Femur (tissue), 1 donor: Measurements from ENCODE around the gene DOCK6.

ENCODE experiments used
- DNase-seq: peaks from one replicate; pipeline ENCODE4 v3.0.0-alpha.2; 2017

Gene DOCK6

DNA sequence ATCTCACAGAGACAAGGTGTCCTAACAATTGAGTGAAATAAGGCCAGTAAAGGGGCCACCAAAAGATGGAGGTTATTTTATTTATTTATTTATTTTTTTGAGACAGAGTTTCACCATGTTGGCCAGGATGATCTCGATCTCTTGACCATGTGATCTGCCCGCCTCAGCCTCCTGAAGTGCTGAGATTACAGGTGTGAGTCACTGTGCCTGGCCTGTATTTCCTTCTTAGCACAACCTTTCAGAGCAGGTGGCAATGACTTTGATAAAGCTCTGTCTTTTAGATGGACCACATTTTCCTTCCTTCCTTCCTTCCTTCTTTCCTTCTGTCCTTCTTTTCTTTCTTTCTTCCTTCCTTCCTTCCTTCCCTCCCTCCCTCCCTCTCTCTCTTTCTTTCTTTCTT is 11.0 kb upstream of the DOCK6 start:
- no peak for DNase-seq

DNA sequence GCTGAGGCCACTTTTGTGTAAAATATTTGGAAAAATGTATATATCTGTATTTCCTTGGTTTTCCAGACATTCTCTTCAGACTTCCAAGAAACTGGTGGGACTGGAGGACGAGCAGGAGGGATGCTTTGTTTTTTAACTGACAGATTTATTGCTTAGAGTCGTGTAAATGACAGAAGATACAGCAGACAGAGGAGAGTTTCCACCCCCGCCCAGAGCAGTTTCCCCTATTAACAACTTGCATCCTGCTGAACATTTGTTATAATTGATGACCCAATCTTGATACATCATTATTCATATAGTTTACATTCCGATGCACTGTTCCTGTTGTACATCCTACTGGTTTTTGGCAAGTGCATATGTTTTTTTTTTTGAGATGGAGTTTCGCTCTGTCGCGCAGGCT is 7.1 kb upstream of the DOCK6 start:
- DNase-seq = no peak

DNA sequence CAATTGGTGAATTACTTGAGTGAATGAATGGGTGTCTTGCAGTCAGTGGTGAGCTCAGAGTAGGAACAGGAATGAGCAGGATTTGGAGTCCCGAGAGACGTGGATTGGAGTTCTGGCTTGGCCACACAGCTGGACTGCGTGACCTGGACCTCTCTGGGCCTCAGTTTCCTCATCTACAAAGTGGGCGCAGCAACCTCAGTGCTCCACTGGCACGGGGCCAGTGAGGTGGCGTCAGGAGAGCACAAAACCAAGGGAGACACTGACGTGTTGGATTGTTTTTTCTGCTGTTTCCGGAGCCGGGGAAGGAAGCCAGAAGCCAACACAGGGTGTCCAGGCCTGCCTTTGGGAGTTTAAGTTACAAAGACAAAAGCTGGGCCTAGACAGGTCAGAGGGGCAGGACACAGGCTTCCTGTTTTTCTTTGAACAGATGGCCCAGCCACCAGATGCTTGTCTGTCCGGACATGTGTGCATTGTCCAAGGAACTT is 6.5 kb upstream of the DOCK6 start:
- peak; percentile 79 for DNase-seq

DNA sequence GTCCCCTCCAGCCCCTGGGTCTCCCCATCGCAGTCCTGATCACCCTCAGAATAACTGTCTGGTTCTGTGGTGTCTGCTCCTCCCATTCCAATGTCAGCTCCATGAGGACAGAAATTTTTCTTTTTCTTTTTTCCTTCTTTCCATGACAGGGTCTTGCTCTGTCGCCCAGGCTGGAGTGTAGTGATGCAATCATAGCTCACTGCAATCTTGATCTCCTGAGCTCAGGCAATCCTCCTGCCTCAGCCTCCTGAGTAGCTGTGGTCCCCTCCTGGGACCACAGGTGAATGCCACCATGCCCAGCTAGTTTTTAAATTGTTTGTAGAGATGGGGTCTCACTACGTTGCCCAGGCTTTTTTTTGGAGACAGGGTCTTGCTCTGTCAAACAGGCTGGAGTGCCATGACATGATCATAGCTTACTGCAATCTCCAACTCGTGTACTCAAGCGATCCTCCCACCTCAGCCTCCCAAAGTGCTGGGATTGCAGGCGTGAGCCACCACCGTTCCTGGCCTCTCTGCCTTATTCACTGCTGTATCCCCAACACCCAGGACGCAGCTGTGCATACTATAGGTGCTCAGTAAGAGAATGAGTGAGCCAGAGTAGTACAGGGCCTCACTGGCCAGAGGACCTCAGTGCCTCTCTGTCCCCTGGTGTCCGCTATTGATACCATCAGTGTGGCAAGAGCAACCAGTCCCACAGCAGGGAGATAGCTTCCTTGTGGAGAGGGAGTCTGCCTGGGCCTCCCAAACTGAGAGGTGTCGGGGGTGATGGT is 5.2 kb upstream of the DOCK6 start:
- no peak for DNase-seq

DNA sequence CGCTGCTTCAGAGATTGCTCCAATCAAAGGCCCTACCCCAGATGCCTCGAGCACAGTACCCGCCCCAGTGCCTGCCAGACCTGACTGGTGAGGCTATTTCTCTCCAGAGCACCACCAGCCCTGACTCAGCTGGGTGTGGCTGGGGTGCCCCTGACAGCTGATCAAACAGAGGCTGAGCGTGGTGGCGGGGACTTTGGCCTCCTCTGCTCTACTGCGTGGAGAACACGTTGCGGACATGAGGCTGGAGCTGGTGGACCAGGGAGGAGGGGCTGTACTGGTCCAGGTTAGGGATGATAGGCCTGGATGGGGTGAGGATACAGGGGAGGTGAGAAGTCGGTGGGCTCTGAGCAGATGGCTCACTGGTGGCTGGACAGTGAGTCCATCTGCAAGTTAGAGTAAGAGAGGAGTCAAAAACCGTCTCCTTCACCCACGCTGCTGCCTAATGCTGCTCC is 3.5 kb upstream of the DOCK6 start:
- DNase-seq = no peak

DNA sequence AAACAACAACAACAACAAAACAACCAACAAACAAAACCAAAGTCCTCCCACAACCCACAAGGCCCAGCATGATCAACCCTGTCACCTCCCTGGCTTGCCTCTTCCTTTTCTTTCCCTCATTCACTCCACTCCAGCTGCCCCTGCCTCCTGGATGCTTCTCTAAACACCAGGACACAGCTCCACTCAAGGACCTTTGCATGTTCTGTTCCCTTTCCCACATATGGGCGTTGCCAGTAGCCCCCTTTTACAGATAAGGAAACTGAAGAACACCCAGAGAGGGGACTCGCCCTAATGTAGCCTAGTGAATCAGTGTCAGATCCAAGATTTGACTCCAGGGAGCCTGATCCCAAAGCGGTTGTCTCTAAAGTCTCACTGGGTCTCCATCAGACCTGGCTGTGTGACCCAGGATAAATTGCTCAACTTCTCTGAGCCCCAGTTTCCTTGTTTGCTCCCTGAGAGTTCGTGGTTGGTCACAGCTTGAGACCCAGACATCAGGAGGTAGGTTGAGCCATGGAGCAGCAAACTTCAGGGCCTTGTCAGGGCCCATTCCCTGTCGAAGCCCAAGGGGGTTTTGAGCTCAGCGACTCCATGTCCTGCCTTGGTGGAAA is 3.0 kb upstream of the DOCK6 start:
- DNase-seq = no peak

DNA sequence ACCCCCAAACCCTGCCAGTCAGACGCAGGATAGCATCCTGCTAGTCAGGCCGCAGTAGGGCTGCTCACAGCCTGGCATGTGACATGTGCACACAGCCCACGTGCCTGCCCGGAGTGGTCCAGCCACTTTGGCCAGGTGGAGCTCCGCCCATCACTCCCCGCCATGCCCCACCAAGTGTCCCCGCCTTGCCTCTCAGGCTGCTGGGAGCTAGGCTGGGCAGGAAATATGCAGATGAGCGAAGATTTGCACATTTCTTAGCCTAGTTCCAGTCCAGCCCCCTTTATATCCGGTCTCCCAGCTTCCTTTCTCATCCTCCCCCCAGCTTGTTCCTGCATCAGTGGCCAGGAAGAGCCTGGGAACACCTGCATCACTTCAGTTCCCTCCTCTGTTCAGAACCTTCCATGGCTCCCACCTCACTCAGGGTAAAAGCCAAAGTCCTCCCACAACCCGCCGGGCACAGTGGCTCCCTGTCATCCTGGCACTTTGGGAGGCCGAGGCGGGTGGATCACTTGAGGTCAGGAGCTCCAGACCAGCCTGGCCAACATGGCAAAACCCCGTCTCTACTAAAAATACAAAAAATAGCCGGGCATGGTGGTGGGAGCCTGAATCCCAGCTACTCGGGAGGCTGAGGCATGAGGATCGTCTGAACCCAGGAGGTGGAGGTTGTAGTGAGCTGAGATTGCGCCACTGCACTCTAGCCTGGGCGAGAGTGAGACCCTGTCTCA is 2.3 kb upstream of the DOCK6 start:
- DNase-seq = no peak

DNA sequence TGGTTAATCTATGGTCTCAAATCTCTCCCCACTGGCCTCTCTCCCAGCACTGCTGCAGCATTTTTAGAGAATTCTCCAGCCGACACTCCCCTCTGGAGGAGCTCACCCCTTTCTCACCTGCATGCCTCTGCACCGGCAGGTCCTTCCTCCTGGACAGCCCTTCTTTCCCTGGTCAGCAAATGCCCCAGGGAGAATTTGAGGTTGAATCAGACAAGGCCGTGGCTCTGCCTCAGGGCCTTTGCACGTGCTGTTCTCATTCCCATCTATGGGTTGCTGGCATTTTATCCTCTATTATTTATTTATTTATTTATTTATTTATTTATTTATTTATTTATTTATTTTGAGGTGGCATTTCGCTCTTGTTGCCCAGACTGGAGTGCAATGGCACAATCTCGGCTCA is 1.4 kb upstream of the DOCK6 start:
- DNase-seq = no peak

DNA sequence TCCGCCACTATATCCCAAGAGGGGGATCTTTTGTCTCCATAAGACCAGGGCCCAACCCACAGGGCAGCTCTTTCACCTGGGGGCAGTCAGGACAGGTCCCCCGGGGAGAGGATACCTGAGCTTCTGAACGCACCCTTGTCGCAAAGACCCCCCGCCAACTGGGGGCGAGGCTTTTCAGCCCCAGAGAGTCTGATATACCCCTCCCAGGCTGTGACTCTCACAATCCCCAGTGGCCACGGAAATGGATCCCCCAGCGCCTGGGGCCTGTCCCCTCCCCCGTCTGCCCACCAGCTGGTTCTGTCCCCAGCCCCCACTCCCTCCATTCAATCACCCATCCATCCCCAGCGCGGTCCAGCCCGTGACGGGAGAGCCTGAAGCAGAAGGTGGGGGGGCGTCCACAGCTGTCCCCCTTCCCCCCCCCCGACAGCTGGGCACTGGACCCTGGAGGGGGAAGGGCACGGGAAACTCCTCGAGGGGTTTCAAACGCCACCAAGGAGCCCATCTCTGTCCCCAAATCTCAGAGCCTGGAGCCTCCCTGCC is 823 bp downstream of the DOCK6 start:
- DNase-seq = peak; percentile 61

DNA sequence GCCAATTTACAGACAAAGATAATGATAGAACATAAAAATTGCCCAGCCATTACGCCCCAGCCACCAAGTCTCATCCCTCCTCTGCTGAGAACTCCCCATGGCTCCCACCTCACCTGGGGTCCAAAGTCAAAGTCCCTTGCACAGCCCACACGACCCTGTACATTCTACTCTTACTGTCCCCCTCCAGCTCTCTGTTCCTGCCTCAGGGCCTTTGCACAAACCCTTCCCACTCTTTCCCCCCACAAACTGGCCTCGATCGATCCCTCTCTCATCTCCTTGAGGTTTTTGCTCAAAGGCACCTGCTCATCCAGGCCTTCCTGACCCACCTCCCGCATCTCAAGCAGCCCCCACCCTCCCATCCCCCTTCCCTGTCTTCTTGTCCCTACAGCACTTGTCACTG is 1.3 kb downstream of the DOCK6 start:
- no peak for DNase-seq

DNA sequence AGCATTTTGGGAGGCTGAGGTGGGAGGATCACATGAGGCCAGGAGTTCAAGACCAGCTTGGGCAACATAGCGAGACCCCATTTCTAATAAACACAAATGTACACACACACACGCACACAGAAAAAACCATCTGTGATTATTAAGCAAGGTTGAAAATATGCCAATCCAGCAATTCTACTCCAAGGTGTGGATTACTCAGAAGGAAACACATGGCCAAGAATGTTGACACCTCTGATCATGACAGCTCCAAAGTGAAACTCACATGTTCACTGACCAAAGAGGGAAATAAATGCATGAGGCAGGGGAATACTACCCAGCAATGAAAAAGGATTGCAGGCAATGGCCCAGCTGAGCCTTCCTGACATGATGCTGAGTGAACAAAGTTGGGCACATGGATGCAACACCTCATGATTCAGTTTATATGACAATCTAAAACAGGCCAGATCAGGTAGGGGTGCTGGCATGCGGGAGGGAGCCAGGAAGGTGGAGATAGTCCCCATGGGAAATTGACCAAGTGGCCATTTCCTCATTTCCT is 4.4 kb downstream of the DOCK6 start:
- no peak for DNase-seq

DNA sequence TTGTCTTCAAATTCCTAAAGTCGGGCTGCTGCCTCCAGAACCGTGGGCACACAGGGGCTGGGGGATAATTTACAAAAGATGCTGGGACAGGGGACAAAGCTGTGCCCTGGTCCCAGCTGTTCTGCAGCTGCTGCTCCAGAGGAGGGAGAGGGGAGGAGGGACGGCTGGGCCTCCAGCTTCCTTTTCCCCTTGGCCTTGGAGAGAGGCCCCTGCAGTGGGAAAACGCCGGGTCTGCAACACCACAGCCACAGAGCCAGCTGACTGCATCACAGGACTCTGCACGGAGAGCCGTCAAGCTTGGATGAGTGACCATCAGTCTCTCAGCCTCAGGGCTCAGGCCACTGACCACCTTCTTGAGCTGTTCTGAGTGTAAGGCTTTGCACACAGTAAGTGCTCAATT is 6.1 kb downstream of the DOCK6 start:
- peak; percentile 85 for DNase-seq

DNA sequence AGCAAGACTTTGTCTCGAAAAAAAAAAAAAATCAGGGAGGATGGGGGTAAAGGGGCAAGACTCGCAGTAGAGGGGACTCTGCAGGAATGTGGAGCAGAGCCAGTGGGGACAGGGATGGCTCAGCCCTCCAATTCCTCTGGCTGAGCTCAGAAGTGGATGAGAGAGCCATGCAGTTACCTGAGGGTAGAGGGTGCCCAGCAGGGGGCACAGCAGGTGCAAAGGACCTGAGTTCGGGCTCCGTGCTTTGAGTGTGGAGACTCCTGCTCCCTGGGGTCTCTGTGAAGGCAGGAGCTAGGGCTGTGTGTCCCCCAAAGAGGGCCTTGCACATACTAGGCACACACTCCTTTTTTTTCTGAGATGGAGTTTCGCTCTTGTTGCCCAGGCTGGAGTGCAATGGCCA is 7.7 kb downstream of the DOCK6 start:
- DNase-seq = no peak

DNA sequence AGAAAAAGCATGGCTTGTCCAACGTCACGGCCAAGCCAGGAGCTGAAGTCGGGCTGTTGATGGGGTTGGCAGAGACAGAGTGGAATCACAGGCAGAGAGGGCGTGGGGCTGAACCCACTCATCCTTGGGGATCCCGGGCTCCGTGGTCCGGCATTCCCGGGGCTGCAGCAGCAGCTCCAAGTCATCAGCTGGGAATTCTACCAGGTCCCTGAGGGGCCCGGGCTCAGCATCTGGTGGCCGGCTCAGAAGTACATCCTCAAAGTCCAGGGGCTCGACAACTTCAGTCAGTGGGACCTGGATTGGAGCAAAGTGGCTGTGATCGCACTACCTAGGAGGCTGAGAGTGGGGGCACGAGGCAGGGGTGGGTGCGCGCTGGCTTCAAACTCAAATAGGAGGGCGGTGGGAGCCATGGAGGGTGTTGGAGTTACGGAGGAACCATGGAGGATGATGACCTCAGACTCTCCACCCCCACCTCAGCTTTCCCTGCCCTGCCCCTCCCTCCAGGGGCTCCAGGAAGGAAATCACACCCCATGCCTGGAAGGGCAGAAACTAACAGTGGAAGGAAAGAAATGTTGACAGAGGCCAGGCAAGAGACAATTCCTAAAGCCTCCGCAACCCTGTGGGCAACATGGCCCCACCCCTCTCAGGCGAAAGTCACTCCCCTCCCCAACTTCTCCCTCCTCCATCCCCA is 9.5 kb downstream of the DOCK6 start:
- DNase-seq = no peak

DNA sequence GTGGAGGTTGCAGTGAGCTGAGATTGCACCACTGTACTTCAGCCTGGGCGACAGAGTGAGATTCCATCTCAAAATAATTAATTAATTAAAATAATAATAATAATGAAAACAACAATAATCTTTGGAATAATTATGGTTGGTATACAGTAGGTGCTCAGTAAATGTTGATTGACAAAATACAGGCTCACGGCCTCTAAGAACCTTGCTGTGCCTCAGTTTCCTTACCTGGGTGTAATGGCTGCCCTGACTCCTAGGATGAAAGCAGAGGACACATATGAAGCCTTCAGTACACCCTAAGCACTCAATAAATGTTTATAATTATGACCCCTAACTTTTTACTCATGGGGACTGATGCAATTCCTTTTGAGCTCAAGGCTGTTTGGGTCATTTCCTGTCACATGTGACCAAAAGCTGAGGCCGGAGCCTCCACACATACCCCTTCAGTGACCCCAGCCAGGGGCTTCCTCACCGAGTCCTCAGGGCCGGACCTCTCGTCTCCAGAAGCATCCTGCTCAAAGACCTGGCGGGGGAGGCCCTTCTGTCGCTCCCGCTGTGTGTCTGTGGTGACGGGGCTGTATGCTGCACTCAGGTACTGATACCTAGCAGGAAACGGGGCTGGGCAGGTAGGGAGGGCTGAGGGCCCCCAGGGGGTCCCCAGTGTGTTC is 10.5 kb downstream of the DOCK6 start:
- DNase-seq = no peak

DNA sequence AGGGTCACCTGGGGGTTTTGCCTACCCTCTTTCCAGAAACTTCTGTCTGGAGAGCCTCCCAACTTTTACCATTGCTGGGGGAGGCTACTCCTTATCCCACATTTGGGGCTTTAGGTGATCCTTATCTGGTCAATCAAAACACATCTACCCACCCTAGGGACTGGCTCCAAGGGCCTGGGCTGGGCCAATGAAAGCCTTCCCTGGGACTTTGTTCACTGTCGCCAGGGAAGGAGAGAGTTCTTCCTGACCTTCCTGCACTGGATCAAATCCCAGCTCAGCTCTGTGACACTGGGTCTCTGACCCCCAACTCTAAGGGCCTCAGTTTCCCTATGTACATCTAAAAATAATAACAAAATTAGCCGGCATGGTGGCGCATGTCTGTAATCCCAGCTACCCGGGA is 11.1 kb downstream of the DOCK6 start:
- DNase-seq = no peak

DNA sequence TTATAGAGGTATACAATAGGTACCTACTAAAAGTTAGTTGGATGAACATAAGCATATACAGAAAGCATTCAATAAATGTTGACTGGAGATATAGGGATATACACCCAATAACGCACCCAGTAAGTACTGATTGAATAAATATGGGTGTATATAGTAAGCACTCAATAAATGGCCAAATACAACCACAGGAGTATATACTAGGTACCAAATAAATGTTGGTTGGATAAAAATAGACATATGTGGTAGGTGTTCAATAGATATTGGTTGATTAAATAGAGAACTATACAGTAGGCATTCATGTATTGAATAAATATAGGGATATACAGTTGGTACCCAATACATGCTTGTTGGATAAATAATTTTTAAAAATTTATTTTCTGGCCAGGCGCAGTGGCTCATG is 13.5 kb downstream of the DOCK6 start:
- DNase-seq = no peak

DNA sequence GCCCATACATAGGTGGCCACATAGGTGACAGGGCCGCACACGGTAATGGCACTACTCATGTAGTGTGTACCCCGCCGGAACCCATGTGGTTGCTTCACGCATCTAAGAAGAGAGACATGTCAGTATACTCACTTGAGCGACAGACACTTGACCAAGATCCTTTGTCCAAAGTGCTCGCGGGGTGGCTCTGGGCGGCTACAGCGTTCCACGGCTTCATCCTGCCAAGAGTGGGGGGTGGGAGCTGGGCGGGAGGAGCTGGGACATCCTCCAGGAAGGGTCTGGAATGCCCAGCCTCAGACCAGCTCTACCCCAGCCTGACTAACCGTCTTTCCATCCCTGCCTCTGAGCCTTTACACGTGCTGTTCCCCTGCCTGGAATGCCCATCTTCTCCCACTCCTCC is 14.4 kb downstream of the DOCK6 start:
- DNase-seq = no peak

DNA sequence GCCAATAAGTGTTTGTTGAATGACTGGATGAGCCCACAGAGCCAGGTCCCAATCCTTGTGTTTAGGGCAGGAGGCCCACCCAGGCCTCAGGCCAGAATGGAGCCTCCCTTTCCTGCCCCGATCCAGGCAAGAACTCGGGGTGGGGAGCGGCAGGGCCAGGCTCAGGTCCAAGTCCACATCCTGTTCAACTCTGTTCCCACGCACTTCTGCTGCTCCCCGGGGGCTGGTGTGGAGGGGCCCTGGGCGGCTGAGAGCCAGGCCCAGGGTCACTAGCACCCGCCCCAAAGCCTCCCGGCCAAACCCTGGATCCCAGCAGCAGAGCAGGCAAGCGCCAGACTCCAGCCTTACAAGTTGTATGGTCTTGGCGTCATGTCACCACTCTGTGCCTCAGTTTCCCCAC is 14.9 kb downstream of the DOCK6 start:
- peak; percentile 83 for DNase-seq

DNA sequence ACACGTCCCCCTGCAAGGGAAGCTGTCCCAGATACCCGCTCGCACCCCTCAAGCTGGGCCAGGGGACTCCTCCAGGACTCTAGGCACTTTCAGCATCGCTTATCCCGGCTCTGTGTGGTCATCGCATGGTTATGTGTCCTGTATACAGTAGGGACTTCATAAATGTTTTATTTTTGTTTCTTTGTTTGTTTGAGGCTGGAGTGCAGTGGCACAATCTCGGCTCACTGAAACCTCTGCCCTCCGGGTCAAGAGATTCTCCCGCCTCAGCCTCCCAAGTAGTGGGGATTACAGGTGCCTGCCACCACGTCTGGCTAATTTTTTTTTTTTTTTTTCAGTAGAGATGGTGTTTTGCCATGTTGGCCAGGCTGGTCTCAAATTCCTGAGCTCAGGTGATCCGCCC is 15.4 kb downstream of the DOCK6 start:
- no peak for DNase-seq

DNA sequence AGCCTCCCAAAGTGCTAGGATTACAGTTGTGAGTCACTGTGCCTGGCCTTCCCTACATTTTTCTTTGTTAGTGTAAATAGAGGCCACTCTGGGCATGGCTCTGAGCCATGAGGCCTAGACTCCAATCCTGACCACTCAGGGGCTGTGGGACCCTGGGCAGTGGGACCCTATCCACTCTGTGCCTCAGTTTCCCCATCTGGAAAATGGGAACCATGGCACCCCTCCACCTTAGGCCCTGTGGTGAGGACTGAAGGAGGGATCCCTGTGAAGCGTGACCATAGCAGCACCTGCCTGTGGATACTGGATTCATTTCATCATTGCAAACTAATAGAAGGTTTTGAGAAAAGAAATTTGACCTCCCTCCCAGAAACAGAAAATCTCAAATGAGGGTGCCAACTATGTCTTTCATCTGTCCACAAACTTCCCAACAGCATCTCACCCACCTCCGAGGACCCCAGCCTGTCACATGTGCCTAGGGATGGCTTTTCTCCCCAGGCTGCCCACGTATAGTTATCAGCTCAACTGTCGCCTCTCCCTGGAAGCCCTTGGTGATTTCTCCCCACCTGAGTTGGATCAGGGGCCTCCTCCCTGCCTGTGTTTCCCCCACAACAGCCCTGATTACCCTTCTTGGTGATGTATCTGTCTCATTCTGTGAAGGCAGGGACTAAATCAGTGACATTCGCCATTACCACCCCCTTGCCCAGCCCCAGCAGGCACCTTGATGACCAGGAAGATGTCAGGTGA is 17.3 kb downstream of the DOCK6 start:
- no peak for DNase-seq

DNA sequence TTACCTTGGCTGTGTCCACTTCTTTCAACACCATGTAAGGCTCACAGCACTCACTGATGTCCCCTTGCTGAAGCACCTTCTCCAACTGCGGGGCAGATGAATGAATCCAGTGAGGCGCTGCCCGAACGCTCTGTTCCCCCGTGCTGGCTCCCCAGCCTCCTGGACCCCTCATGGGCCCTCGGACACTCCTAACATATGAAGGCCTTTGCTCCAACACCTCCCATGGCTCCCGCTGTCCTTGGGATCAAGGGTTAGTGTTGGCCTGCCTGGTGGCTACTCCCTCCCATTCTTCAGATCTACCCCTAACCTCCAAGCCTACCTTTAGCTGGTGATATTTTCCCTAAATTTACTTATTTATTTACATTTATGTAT is 18.5 kb downstream of the DOCK6 start:
- no peak for DNase-seq
